ENCODE data around the gene CNNM3.

The CNNM3 gene

DNA sequence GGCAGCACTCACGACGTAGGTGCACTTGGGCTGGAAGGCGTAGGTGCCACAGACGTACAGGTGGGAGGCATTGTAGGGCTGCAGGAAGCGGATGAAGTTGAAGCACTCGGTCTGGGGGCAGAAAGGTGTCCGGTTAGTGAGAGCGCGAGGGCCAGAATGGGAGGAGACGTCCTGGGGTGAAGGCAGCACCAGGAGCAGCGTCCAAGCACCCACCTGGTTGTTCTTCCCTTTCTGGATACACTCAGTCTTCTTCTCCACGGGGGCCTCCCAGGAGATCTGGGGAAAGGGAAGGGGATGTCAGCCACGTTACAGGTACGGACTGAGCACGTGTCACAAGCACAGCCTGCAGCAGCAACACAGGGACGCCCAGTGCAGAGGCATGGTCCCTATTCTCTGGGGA, 49.6 kb downstream of the CNNM3 start:
- Mint-ChIP-seq H3K27ac (no peak overlapping the region), H3K4me3 (peak overlapping the region; percentile 15), H3K9me3 (no peaks in the 10 kb centered on the region), H3K27me3 (ENCODE audit: low read depth) (peaks cover 3% of the 10 kb centered on the region), H3K4me1 (ENCODE audit: low read depth) (peaks cover 13% of the 10 kb centered on the region), H3K36me3 (ENCODE audit: low read depth) (peaks cover 33% of the 10 kb centered on the region)
- DNase-seq (ENCODE audit: low spot score), result no peak

DNA sequence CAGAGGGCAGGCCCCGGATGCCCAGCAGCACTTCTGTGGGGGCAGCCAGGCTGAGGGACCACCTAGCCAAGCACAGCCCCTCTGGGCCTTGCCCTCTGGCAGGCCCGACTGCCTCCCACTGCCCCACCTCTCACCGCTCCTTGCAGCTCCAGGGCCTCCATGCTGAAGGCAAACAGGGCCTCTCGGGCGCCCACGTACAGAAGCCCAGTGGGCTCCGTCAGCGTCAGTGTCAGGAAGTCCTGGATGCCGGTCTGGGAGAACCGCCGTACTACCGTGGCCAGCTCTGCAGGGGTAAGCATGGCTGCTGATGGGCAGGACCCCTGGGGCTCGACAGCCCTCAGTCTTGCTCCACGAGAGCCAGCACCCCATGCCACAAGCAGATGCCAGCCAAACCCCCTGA, 50.1 kb downstream of the CNNM3 start:
- no peak overlapping the region for H3K27ac Mint-ChIP-seq
- H3K9me3 Mint-ChIP-seq, result no peaks in the 10 kb centered on the region
- peaks cover 33% of the 10 kb centered on the region for H3K36me3 Mint-ChIP-seq (ENCODE audit: low read depth)
- H3K4me3 Mint-ChIP-seq, result no peak overlapping the region
- H3K4me1 Mint-ChIP-seq (ENCODE audit: low read depth), result peaks cover 17% of the 10 kb centered on the region
- H3K27me3 Mint-ChIP-seq (ENCODE audit: low read depth), result peaks cover 8% of the 10 kb centered on the region
- no peak for DNase-seq (ENCODE audit: low spot score)

GRCh38 chr2:96866586-96866985, 50.5 kb downstream of the CNNM3 start:
- no peak for DNase-seq (ENCODE audit: low spot score)
- H3K36me3 Mint-ChIP-seq (ENCODE audit: low read depth), result peaks cover 29% of the 10 kb centered on the region
- H3K27ac Mint-ChIP-seq, result peak overlapping the region; percentile 11
- peak overlapping the region; percentile 55 for H3K4me3 Mint-ChIP-seq
- peaks cover 20% of the 10 kb centered on the region for H3K4me1 Mint-ChIP-seq (ENCODE audit: low read depth)
- H3K9me3 Mint-ChIP-seq, result no peaks in the 10 kb centered on the region
- peaks cover 11% of the 10 kb centered on the region for H3K27me3 Mint-ChIP-seq (ENCODE audit: low read depth)

GRCh38 chr2:96866986-96867755, 51.1 kb downstream of the CNNM3 start:
- H3K4me3 Mint-ChIP-seq, result peak overlapping the region; percentile 85
- no peak for DNase-seq (ENCODE audit: low spot score)
- no peaks in the 10 kb centered on the region for H3K9me3 Mint-ChIP-seq
- peaks cover 11% of the 10 kb centered on the region for H3K27me3 Mint-ChIP-seq (ENCODE audit: low read depth)
- peak overlapping the region; percentile 76 for H3K27ac Mint-ChIP-seq
- peaks cover 28% of the 10 kb centered on the region for H3K36me3 Mint-ChIP-seq (ENCODE audit: low read depth)
- peaks cover 20% of the 10 kb centered on the region for H3K4me1 Mint-ChIP-seq (ENCODE audit: low read depth)

DNA sequence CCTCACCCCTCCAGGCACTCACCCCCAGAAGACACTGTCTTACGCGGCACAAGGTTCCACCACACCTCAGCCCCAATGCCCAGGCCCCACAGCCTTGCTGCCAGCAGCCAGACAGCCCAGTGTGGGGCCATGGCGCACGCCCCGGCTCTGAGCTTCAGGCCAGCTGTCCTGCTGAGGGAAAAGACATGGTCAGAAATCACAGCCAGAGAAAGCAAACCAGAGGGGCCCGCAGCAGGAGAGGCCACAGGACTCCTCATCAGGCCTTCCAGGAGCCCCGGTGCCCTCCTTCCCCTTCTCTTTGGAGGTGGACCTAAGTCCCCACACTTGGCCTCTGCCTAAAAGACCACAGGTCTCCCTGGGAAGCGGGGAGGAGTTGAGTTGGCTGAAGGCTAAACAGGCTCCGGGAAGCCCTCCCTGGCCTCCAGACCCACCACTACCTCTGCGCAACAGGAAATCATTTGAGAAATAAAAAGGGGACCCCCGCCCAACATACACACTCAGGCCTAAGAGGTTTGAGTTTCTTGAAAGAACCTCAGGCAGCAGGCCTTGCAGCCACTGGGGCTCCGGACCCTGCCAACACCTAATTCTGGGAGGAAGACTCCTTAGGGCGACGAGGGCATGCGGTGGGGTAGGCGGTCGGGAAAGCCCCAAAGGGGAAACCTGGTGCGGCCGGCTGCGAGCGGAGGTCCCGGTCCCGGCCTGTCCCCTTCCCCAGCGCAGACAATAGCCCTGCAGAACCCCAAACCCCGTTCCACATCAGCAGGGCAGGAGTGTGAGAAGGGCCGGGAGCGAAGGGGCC, 51.9 kb downstream of the CNNM3 start:
- H3K9me3 Mint-ChIP-seq, result no peaks in the 10 kb centered on the region
- peaks cover 11% of the 10 kb centered on the region for H3K27me3 Mint-ChIP-seq (ENCODE audit: low read depth)
- H3K4me1 Mint-ChIP-seq (ENCODE audit: low read depth), result peaks cover 20% of the 10 kb centered on the region
- peak overlapping the region; percentile 80 for H3K27ac Mint-ChIP-seq
- DNase-seq (ENCODE audit: low spot score), result no peak
- H3K4me3 Mint-ChIP-seq, result peak overlapping the region; percentile 85
- H3K36me3 Mint-ChIP-seq (ENCODE audit: low read depth), result peaks cover 26% of the 10 kb centered on the region

DNA sequence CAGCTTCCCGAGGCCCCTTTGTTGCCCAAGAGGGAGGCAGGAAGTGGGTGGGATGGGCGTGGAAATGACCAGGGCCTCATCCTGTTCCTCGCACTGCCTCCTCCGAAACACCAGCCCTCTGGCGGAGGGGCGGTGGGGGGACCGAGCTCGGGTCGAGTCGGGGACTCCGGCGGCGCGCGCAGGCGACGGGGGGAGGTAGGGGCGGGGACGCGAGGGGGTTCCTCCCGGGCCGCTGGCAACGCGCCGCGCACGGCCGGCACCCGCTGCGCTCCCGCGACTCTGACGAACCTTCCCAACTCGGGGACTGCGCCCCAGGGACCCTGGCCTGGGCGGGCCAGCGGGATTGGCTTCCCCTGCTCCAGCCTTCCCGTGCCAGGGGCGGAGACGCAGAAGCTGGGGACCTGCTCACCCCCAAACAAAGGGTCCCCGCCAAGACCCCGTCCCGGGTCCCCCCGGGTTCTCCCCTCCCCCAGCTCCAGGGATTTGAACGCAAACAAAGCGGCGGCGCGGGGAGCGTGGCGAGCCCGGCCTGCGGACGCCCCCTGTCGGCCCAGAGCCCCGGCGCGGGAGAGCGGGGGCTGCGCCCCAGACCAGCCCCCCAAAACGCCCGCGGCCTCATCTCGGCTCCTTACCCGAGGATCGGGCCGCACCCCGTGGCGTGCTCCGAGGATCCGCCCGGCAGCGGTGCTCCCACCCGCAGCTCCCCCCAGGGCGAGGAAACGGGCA, 52.6 kb downstream of the CNNM3 start:
- H3K27me3 Mint-ChIP-seq (ENCODE audit: low read depth), result peaks cover 11% of the 10 kb centered on the region
- H3K4me3 Mint-ChIP-seq, result peak overlapping the region; percentile 85
- H3K4me1 Mint-ChIP-seq (ENCODE audit: low read depth), result peaks cover 18% of the 10 kb centered on the region
- DNase-seq (ENCODE audit: low spot score), result peak; percentile 77
- H3K36me3 Mint-ChIP-seq (ENCODE audit: low read depth), result peaks cover 21% of the 10 kb centered on the region
- H3K27ac Mint-ChIP-seq, result peak overlapping the region; percentile 80
- H3K9me3 Mint-ChIP-seq, result no peaks in the 10 kb centered on the region

DNA sequence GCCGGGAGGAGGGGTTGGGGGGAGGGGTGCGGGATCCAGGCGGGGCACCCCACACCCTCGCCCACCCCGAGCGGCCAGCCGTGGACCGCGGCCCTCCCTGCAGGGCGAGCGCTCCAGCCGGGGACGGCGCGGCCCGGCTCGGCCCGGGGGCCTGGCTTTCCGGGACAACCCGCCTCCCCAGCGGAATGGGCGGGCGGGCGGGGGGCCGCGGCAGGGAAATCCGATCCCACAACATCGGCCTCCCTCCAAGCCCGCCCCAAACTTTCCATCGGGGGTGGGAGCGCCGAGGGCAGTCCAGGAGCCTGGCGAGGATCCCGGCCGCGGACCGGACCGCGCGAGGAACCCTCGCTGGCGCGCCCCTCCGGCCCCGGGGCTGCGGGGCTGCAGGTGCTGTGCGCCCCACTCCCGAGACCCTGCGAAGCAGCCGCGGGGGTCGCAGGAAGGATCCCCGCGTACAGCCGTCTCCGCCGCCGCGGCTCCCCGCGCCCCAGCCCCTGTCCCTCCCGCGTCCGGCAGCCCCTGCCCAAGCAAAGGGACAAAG, 53.3 kb downstream of the CNNM3 start:
- peaks cover 21% of the 10 kb centered on the region for H3K36me3 Mint-ChIP-seq (ENCODE audit: low read depth)
- H3K9me3 Mint-ChIP-seq, result no peaks in the 10 kb centered on the region
- H3K4me3 Mint-ChIP-seq, result no peak overlapping the region
- H3K4me1 Mint-ChIP-seq (ENCODE audit: low read depth), result peaks cover 18% of the 10 kb centered on the region
- H3K27ac Mint-ChIP-seq, result no peak overlapping the region
- no peak for DNase-seq (ENCODE audit: low spot score)
- H3K27me3 Mint-ChIP-seq (ENCODE audit: low read depth), result peaks cover 11% of the 10 kb centered on the region

DNA sequence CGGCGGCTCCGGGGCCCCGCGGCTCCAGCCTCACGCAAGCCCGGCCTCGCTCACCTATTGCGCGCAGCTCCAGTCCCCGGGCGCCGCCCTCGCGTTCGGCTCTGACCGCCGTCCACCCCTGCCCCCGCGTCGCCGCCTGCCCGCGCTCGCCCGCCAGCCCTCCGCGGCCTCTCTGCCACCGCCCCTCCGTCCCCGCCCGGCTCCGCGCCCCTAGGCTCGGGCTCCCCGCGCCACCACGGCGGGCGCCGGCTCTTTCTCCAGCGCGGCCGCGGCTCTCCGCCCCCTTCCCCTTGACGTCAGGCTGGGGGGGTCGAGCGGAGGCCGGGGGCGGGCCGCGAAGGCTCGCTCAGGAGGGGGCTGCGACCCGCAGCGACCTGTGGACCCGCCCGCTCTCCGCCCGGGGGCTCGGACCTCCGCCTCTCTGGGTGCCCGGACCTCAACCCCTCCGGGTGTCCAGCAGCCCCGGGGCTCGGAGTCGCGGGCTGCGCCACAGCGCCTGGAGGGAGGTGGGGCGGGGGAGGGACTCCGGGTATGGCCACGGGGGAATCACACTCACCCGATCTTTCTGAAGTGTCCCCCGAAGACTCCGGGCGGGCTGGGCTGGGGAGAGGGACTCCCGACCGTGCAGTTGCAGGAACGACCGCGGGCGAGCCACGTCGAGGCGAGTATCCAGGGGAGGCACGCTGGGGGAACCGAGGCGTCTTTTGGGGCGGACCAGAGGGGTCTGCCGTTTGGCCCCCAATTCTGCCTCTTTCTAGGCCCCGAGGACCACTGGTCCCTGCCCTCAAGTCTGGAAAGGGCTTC, 54.0 kb downstream of the CNNM3 start, which contains the start of gene SEMA4C:
Gene SEMA4C (minus strand): TSS at position 259 of the 804 bp plus-strand sequence. CDS start 2,194 bp downstream, outside the sequence.
- Mint-ChIP-seq H3K9me3 (no peaks in the 10 kb centered on the region), H3K27ac (peak within 1 kb of the TSS; percentile 90), H3K27me3 (ENCODE audit: low read depth) (peaks cover 11% of the 10 kb centered on the region), H3K4me1 (ENCODE audit: low read depth) (peaks cover 18% of the 10 kb centered on the region), H3K36me3 (ENCODE audit: low read depth) (peaks cover 19% of the 10 kb centered on the region), H3K4me3 (peak within 1 kb of the TSS; percentile 86)
- peak; percentile 56 for DNase-seq (ENCODE audit: low spot score)

GRCh38 chr2:96870626-96871255, 54.7 kb downstream of the CNNM3 start:
- Mint-ChIP-seq H3K36me3 (ENCODE audit: low read depth) (peaks cover 12% of the 10 kb centered on the region), H3K27me3 (ENCODE audit: low read depth) (peaks cover 11% of the 10 kb centered on the region), H3K27ac (peak overlapping the region; percentile 90), H3K4me1 (ENCODE audit: low read depth) (peaks cover 19% of the 10 kb centered on the region), H3K4me3 (peak overlapping the region; percentile 86), H3K9me3 (no peaks in the 10 kb centered on the region)
- peak; percentile 52 for DNase-seq (ENCODE audit: low spot score)

- Mint-ChIP-seq H3K4me3 (no peak overlapping the region), H3K9me3 (no peaks in the 10 kb centered on the region), H3K4me1 (ENCODE audit: low read depth) (peaks cover 11% of the 10 kb centered on the region), H3K36me3 (ENCODE audit: low read depth) (peaks cover 2% of the 10 kb centered on the region), H3K27me3 (ENCODE audit: low read depth) (peaks cover 11% of the 10 kb centered on the region), H3K27ac (no peak overlapping the region)
- no peak for DNase-seq (ENCODE audit: low spot score)
Observed at GRCh38 chr2:96872591-96873349, 56.7 kb downstream of the CNNM3 start.

DNA sequence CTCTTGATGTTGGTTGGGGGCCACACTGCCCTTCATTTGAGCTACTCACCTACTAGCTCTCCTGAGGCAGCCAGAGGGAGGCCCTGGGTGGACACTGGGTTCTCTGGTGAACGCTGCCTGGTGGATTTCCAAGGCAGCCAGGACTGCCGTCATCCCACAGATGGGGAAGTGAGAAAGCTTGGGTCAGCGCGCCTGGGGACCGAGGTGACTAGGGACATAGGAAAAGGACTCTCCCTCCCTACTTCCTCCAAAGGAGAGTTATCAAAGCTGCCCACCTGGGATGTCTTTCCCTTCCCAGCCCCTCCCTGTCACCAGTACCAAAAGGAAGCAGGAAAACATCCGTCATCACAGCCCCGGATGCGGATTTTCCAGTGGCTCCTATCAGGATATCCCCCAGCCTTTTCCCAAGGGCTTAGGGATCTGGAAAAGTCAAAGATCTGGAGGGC, 57.6 kb downstream of the CNNM3 start:
- no peak for DNase-seq (ENCODE audit: low spot score)
- Mint-ChIP-seq H3K27ac (no peak overlapping the region), H3K4me3 (no peak overlapping the region), H3K27me3 (ENCODE audit: low read depth) (peaks cover 11% of the 10 kb centered on the region), H3K9me3 (no peaks in the 10 kb centered on the region), H3K4me1 (ENCODE audit: low read depth) (peaks cover 11% of the 10 kb centered on the region), H3K36me3 (ENCODE audit: low read depth) (peaks cover 2% of the 10 kb centered on the region)

DNA sequence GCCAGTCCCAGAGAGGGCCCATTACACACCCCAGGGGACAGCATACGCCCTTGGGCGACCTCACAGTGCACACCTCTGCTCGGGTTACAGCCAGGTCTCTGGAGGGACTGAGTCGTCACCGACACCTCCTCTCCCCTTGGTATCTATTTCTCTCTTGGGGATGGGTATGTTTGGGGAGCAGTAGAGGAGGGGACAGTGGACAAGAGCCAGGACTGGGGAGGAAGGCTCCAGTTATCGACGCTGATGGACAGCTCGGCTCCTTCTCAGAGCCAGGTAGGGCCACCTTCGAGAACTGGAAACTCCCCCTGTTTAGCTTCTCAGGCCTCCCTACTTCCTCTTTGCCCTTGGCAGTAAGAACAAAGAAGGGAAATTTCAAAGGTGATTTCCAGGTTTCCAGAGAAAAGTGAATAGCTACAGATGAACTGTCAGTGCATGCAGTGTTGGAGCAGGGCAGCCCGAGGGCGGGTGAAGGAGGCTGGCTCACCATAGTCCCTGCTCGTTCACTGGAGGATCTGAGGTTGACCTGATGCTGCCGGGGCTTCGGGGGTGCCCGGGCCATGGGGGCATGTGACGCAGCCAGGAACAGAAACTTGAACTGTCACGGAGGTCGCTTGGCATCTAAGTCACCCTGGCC, 58.2 kb downstream of the CNNM3 start:
- Mint-ChIP-seq H3K4me1 (ENCODE audit: low read depth) (peaks cover 11% of the 10 kb centered on the region), H3K36me3 (ENCODE audit: low read depth) (peaks cover 2% of the 10 kb centered on the region), H3K27me3 (ENCODE audit: low read depth) (peaks cover 11% of the 10 kb centered on the region), H3K27ac (no peak overlapping the region), H3K9me3 (no peaks in the 10 kb centered on the region), H3K4me3 (no peak overlapping the region)
- no peak for DNase-seq (ENCODE audit: low spot score)

Measured in T-helper 2 cell treated with Interferon-gamma antibody and Interleukin-4, amounts not matched to agents 5 μg/mL and 100 μg/mL, for 36 hours (primary cell).